HEK293T (cell line): ENCODE measurements around the gene ZMIZ2.

Experiments used
- CTCF ChIA-PET: fragments of 350-600 bp; formaldehyde crosslinking; extraction: SDS; loops from one replicate; lab custom pipeline; 2021; ENCODE audit warnings: antibody characterized with exemption, inconsistent platforms; lab: Yijun Ruan, JAX
- POLR2A ChIA-PET: fragments of 350-600 bp; formaldehyde crosslinking; extraction: SDS; loops from one replicate; lab custom pipeline; 2020; ENCODE audit warnings: antibody characterized with exemption, inconsistent platforms; lab: Yijun Ruan, JAX
- DNase-seq: peaks from one replicate; pipeline ENCODE4 v3.0.0; 2012; ENCODE audit warnings: mixed read lengths; ENCODE audit errors: extremely low spot score
- ARNT ChIP-seq: fragments of 450-650 bp; IDR thresholded peaks from 2 replicates; pipeline ENCODE4 v1.6.1; 2017; ENCODE audit warnings: mild to moderate bottlenecking
- BHLHE40 ChIP-seq: fragments of 450-650 bp; IDR thresholded peaks from 2 replicates; pipeline ENCODE4 v1.6.1; 2016; ENCODE audit warnings: mild to moderate bottlenecking, moderate library complexity, borderline replicate concordance
- CTBP1 ChIP-seq: fragments of 450-650 bp; IDR thresholded peaks from 2 replicates; pipeline ENCODE4 v1.6.1; 2016; ENCODE audit warnings: borderline replicate concordance
- ELF4 ChIP-seq: fragments of 450-650 bp; IDR thresholded peaks from 2 replicates; pipeline ENCODE4 v1.6.1; 2017; ENCODE audit warnings: antibody characterized with exemption
- FOXA1 ChIP-seq: fragments of 450-650 bp; IDR thresholded peaks from 2 replicates; pipeline ENCODE4 v1.6.1; 2016; ENCODE audit warnings: mild to moderate bottlenecking
- FOXK2 ChIP-seq: fragments of 450-650 bp; IDR thresholded peaks from 2 replicates; pipeline ENCODE4 v1.6.1; 2016; ENCODE audit warnings: mild to moderate bottlenecking
- FOXM1 ChIP-seq: fragments of 450-650 bp; IDR thresholded peaks from 2 replicates; pipeline ENCODE4 v1.6.1; 2017; ENCODE audit warnings: mild to moderate bottlenecking, borderline replicate concordance
- HDGF ChIP-seq: fragments of 450-650 bp; IDR thresholded peaks from 2 replicates; pipeline ENCODE4 v1.6.1; 2017; ENCODE audit warnings: antibody characterized with exemption, borderline replicate concordance
- L3MBTL2 ChIP-seq: fragments of 450-650 bp; conservative IDR thresholded peaks from 2 replicates; pipeline ENCODE4 v1.6.1; 2016; ENCODE audit warnings: mild to moderate bottlenecking
- LEF1 ChIP-seq: fragments of 450-650 bp; IDR thresholded peaks from 2 replicates; pipeline ENCODE4 v1.6.1; 2017; ENCODE audit warnings: mild to moderate bottlenecking, borderline replicate concordance
- SP1 ChIP-seq: fragments of 450-650 bp; IDR thresholded peaks from 2 replicates; pipeline ENCODE4 v1.6.1; 2017
- SUZ12 ChIP-seq: fragments of 450-650 bp; IDR thresholded peaks from 2 replicates; pipeline ENCODE4 v1.6.1; 2016; ENCODE audit warnings: mild to moderate bottlenecking
- TARDBP ChIP-seq: fragments of 450-650 bp; IDR thresholded peaks from 2 replicates; pipeline ENCODE4 v1.6.1; 2016
- ZNF384 ChIP-seq: fragments of 450-650 bp; IDR thresholded peaks from 2 replicates; pipeline ENCODE4 v1.6.1; 2016
- TF ChIP-seq, protein P1 (sequence below): fragments of 450-650 bp; IDR thresholded peaks from 2 replicates; pipeline ENCODE4 v1.6.1; 2016

ZMIZ2 gene

DNA sequence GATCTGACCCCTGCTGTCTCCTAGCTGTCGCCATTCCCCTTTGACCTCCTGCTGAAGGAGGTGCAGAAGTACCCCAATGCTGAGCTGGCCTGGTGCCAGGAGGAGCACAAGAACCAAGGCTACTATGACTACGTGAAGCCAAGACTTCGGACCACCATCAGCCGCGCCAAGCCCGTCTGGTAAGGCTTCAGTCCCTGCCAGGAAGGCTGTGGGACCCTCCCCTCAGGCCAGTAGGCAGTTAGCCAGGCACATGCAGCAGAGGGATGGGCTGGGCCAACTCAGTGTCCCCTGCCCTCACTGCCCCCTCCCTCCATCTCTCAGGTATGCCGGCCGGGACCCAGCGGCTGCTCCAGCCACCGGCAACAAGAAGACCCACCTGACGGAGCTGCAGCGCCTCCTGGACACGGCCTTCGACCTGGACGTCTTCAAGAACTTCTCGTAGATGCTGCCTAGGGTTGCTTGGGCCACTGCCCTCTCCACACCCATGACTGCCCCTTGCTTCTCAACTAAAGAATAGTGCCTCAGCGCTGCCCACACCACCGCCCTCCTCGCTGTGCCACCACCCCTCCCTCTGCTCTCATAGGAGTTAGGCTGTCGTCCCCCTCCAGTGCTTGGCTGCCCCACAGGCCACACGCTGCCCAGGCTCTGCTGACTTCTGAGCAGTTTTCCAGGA is 41.0 kb upstream of the ZMIZ2 start:
- DNase-seq, result no peak
- POLR2A ChIA-PET, result no interaction called here
- no peak for TF ChIP-seq SUZ12
- no peak for TF ChIP-seq FOXA1
- CTCF ChIA-PET, result no interaction called here

DNA sequence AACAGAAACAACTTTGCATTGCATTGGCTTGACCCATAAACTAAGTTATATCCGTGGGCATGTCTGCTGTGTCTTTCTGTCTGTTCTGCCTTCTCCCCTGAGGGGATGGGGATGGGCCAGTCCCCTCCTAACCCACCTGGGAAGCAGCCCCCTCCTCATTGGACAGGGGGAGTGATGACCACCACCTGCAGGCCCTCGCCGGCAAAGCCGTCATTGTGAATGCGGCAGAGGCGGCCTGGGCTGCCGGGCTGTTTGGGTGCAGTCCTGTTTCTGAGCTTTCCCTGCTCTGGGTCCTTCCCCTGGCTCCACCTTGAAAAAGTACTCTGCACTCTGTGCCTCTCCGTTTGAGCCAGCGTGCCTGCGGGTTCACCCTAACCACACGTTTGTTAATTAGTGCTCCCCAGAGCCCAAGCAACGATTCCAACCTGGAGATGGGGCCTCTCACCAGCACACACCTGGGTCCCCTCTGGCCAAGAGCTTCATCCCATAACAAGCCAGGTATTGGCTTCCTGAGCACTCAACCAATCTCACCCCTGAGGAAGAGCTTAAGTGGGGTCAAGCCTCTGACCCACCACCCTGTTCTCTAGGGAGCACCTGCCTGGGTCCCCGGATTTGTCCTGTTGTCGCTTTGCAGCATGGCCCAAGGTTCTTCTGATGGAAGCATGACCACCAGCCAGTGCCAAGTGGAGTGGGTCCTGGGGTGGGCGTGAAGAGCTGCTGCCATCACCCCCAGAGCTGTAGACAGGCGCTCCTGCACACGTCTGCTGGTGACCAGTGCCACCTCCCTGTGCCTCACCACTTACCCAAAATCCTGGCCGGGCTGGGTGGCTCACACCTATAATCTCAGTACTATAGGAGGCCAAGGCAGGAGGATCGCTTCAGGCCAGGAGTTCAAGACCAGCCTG is 39.4 kb upstream of the ZMIZ2 start:
- no peak for TF ChIP-seq SUZ12
- TF ChIP-seq LEF1, result no peak
- no peak for TF ChIP-seq HDGF
- no peak for TF ChIP-seq ELF4
- TF ChIP-seq ZNF384, result no peak
- POLR2A ChIA-PET, result no interaction called here
- no peak for DNase-seq
- CTCF ChIA-PET, result no interaction called here

DNA sequence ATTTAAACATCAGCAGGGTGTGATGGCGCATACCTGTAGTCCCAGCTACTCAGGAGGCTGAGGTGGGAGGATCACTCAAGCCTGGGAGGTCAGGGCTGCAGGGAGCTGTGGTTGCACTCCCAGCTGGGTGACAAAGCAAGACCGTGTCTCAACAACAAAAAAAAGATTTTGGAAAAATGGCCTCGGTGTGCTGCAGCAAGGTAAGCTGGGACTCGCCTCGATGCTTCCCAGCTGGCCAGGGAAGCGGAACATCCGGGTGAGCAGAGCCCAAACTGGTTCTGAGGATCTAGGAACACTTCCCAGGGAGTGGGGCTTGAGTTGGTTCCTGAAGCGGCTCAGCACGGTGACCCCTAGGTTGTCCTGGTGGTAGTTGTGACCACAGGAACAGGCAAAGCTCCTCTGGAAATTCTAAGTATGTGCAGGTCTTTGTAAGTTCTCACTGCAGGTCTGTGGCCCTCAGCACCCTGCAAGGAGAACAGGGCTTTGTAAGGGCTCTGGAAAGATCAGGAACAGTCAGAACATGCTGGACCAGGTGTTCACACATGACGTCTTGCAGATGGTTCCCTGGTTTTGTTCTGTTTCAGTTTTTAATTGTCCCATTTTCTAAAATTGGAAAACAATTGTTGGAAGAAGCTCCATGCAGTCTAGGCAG is 38.6 kb upstream of the ZMIZ2 start:
- TF ChIP-seq BHLHE40 (no peak), FOXK2 (no peak), LEF1 (no peak), SP1 (no peak), FOXM1 (no peak), ARNT (no peak), ZNF384 (no peak), ELF4 (no peak), FOXA1 (no peak), L3MBTL2 (no peak), TARDBP (no peak)
- no peak for DNase-seq
- CTCF ChIA-PET, result no interaction called here
- POLR2A ChIA-PET, result no interaction called here

DNA sequence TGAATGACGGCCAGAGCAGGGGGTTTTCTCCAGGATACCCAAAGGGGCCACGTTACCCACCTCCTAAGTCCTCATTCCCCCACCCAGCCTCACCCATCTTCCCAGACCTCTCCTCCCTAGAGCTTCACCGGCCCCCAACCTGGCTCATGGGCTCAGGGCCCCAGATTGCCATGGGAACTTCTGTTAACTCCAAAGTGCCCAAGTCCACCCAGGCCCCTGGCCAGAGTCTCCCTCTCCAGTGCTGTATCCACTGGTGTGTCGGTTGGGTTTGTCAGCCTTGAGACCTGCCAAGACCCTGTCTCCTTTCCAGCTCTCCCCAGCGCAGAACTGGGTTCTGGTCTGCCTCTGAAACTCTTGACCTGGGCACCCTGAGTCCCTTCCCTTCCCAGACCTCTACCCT is 37.1 kb upstream of the ZMIZ2 start:
- DNase-seq, result peak; percentile 6
- TF ChIP-seq SUZ12 (no peak), TARDBP (no peak), ZNF384 (no peak), HDGF (no peak), LEF1 (no peak), L3MBTL2 (no peak)
- TF ChIP-seq, protein P1, sequence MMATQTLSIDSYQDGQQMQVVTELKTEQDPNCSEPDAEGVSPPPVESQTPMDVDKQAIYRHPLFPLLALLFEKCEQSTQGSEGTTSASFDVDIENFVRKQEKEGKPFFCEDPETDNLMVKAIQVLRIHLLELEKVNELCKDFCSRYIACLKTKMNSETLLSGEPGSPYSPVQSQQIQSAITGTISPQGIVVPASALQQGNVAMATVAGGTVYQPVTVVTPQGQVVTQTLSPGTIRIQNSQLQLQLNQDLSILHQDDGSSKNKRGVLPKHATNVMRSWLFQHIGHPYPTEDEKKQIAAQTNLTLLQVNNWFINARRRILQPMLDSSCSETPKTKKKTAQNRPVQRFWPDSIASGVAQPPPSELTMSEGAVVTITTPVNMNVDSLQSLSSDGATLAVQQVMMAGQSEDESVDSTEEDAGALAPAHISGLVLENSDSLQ, result no peak
- ChIA-PET CTCF (no interaction called here), POLR2A (no interaction called here)

DNA sequence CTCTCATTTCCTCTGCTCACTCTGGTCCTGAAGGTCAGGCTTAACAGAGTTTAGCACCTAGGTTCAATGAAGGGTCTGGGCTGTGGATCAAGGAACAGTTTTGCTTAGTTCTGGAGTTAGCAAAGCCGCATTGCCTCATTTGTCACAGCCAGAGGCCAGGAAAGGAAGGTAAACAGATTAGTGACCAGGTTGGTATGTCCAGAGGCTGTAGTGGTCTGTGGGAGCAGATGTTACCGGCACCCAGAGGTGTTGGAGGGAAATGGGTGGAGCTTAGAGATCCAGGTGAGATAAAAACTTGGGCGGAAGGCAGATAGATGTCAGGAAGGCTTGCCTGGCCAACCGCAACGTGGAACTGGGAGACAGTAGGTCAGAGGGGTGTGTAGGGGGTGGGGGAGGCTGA is 36.6 kb upstream of the ZMIZ2 start:
- ChIA-PET CTCF (no interaction called here), POLR2A (no interaction called here)
- peak; percentile 5 for DNase-seq
- TF ChIP-seq TARDBP (no peak), FOXM1 (no peak), SUZ12 (no peak), ARNT (no peak), SP1 (no peak), FOXA1 (no peak), ELF4 (no peak), HDGF (no peak), L3MBTL2 (no peak)
- TF ChIP-seq, protein P1, result no peak

DNA sequence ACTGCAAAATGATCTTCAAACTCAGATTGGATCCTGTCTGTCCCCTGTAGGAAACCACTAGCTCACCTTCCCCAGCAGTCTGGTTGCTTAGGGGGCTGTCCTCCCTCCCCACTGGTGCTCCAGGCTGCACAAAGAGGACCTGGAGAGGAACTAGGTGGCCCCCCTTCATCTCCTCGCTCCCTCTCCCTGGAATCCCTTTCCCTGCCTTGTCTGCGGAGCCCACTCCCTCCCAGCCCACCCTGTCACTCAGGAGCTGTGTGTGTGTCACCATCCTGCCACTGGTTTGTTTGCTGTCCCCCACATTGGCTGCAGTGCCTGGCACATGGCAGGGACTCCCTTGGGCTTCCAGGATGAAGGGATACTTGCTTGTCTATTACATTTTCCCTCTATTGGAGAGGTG is 35.5 kb upstream of the ZMIZ2 start:
- TF ChIP-seq CTBP1 (no peak), ZNF384 (no peak), LEF1 (no peak), ARNT (no peak), FOXA1 (no peak)
- TF ChIP-seq, protein P1, result no peak
- CTCF ChIA-PET, result no interaction called here
- POLR2A ChIA-PET, result no interaction called here
- peak; percentile 4 for DNase-seq
